Measurements from ENCODE around the gene LCORL. TPM values are rescaled to one million over a fixed set of nuclear protein-coding genes. Genes with fewer than 3 reads are reported as not detected.

The LCORL gene
- total RNA-seq, 1 experiment from 2014 or later = 15.5 TPM

GRCh38 chr4:17867276-17867675 lies 154.3 kb downstream of the LCORL start:
- H2BK5ac ChIP-seq (ENCODE audit: insufficient read length, low read length) = no peak overlapping the region
- TF ChIP-seq CTCF (conservative IDR thresholded peaks at IDR 0.05) = no peak
- no peaks in the 10 kb centered on the region for H3K23me2 ChIP-seq (ENCODE audit: insufficient read length, low read depth, low read length, poor library complexity, severe bottlenecking)
- H3K27ac ChIP-seq (ENCODE audit: insufficient read length, low read depth, low read length) = no peak overlapping the region
- H2BK20ac ChIP-seq (ENCODE audit: low read depth, low read length, poor library complexity, severe bottlenecking) = no peak overlapping the region
- H3K18ac ChIP-seq (ENCODE audit: insufficient read length, low read depth, low read length) = no peak overlapping the region
- H3K79me1 ChIP-seq (ENCODE audit: insufficient read depth, low read depth, low read length, poor library complexity, severe bottlenecking) = no peaks in the 10 kb centered on the region
- H3K79me2 ChIP-seq (ENCODE audit: insufficient read depth, low read length) = no peaks in the 10 kb centered on the region; the same call in 1 of the 2 replicates
- no CpG with 5 or more reads among the region's 3 CpGs for WGBS (ENCODE audit: extremely low coverage, insufficient read length, low lambda C conversion rate)
- H3K9ac ChIP-seq (ENCODE audit: extremely low read depth, insufficient read length, low read length) = no peak overlapping the region
- H3K4me2 ChIP-seq (ENCODE audit: insufficient read depth, insufficient read length, low read length) = no peak overlapping the region
- no peak overlapping the region for H2BK15ac ChIP-seq (ENCODE audit: low read depth, low read length)
- no peaks in the 10 kb centered on the region for H4K20me1 ChIP-seq (ENCODE audit: control insufficient read depth, insufficient read depth, insufficient read length)
- no peak overlapping the region for H2BK12ac ChIP-seq (ENCODE audit: insufficient read length, low read depth, low read length)
- no peak overlapping the region for H3K23ac ChIP-seq (ENCODE audit: insufficient read length, low read depth, low read length)
- no peaks in the 10 kb centered on the region for H3K27me3 Mint-ChIP-seq (ENCODE audit: low read depth)
- H3K36me3 Mint-ChIP-seq (ENCODE audit: insufficient read depth in 1 of 3, low read depth in 3 of 3) = peaks cover 13 to 20% (median 17%) of the 10 kb centered on the region in 3 experiments
- H4K91ac ChIP-seq (ENCODE audit: insufficient read length, low read depth, low read length) = no peak overlapping the region
- no peak overlapping the region for H3K27ac Mint-ChIP-seq
- H3K9me3 Mint-ChIP-seq = peaks cover 12 to 14% of the 10 kb centered on the region in 2 experiments
- no peak overlapping the region for H4K8ac ChIP-seq (replicated peaks; ENCODE audit: insufficient read length, low read depth, low read length)
- H2BK120ac ChIP-seq (ENCODE audit: low read depth, low read length, poor library complexity, severe bottlenecking) = no peak overlapping the region
- no peak overlapping the region for H3K56ac ChIP-seq (ENCODE audit: insufficient read length, low read depth, low read length)
- H2AFZ ChIP-seq (ENCODE audit: low read length) = no peak overlapping the region
- no peak for DNase-seq
- no peak overlapping the region for H3K4me3 Mint-ChIP-seq
- H2AK5ac ChIP-seq (ENCODE audit: insufficient read length, low read length) = no peak overlapping the region
- no peak overlapping the region for H4K5ac ChIP-seq (ENCODE audit: insufficient read length, low read depth, low read length)
- H3K9me3 ChIP-seq (ENCODE audit: control insufficient read depth, low read depth, low read length) = no peaks in the 10 kb centered on the region
- peaks cover 0 to 5% of the 10 kb centered on the region in 2 experiments; a peak in 2 of 4 replicates for H3K4me1 Mint-ChIP-seq
- no peak overlapping the region for H3K4ac ChIP-seq (ENCODE audit: low read depth, low read length)
- no peaks in the 10 kb centered on the region; the same call in 1 of the 2 replicates for H3K4me1 ChIP-seq (ENCODE audit: insufficient read depth, low read length)
- H3T11ph ChIP-seq (ENCODE audit: low read length) = no peak overlapping the region
- no peaks in the 10 kb centered on the region for H3K27me3 ChIP-seq (ENCODE audit: insufficient read depth, low read length)
- no peak overlapping the region for H3K14ac ChIP-seq (ENCODE audit: insufficient read depth, low read length)

Data from H9 (cell line).